ENCODE results near the gene PSORS1C1.
A peak's percentile ranks its signal among the peaks of the same experiment; 100 is the strongest.

PSORS1C1 gene

DNA sequence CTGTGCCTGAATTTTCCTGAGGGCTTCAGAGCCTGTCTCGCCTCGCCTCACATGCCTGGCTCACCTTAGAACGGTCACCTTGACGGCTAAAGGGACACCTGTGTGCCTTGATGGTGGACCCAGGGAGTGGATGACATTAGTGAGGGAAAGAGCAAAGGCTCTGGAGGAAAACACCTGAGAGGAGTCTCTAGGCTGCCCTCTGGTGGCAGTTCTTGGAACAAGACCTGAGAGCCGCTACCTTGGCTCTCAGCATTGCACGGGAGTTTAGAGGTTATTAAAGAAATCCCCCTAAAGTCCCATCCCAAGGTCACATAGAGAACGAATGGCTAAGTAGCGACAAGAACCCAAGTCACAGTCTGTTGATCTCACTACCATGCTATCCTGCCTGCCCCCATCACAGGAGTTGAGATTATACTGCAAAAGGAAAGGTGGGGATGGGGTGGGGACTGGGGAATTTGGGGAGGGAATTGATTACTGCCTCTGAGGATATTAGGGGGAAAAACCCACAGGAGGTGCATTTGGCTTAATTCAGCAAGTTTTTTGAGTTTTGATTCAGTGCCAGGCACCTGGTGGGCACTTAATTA is 13.6 kb downstream of the PSORS1C1 start:
- peak; percentile 52 for DNase-seq

DNA sequence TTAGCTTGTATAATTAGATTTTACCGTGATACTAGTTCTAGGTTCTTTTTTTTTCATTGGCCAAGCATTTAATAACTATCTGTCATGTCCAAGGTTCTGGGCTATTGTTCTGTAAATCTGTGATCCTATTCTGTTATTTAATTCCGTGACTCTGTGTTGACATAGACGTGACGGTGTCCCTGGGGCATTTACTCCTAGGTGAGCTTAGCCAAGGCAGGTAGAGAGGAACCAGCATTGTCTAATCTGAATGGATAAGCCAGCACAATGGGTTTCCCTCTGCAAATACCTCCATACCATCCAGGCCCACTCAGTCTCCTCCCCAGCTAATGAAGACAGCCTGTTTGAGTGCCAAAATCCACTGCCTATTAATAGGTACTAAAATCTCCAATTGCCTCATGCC is 14.5 kb downstream of the PSORS1C1 start:
- DNase-seq = no peak

DNA sequence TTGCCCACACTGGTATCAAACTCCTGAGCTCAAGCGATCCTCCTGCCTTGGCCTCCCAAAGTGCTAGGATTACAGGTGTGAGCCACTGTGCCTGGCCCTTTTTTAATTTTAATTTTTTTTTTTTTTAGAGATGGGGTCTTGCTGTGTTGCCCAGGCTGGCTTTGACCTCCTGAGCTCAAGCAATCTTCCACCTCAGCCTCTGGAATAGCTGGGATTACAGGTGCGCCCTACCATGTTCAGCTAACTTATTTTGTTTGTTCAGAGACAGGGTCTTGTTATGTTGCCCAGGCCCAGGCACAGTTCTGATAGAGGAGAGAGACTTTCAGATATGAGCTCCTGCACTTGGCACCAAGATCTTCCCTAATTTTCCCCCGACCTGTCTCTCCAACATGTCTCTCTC is 16.2 kb downstream of the PSORS1C1 start:
- DNase-seq = no peak

DNA sequence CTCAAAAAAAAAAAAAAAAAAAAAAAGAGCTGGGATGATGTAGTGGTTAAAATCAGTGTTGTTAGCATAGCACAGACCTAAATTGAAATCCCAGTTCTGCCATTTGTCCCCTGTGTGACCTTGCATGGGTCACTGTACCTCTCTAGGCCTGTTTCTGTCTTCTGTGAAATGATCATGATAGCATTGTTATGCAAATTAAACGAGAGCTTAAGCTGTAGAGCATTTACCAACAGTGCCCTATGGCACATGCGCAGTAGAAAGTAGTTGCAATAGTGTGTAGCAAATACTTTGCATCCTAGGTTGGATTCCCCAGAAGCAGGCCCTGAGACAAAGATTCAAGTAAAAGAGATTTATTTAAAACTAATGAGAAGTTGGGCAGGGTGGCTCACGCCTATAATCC is 17.0 kb downstream of the PSORS1C1 start:
- DNase-seq = no peak

DNA sequence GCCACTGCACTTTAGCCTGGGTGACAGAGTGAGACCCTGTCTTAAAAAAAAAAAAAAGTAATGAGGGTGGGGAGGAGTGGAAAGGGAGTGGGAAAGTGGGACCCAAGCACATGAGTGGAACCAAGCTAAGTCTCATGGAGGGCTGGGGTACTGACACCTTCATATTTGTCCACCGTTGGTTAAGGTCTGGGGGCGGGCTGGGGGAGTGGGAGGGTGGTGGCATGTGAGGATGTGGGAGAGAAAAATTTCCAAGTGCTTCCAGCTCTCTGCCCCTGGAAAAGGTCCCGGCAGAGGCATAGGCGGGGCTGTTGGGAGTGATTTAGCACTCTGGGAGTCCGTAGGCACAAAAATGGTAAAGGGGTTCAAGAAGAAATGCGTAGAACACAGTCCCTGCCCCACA is 18.2 kb downstream of the PSORS1C1 start:
- no peak for DNase-seq

DNA sequence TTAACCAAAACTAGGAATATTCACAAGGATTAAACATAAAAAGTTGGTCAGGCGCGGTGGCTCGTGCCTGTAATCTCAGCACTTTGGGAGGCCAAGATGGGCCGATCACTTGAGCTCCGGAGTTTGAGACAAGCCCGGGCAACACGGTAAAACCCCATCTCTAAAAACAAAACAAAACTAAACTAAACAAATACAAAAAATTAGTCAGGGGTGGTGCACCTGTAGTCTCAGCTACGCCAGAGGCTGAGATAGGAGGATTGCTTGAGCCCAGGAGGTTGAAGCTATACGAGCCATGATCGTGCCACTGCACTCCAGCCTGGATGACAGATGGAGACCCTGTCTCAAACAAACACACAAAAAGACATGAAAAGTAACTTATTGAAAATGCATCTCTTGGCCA is 21.1 kb downstream of the PSORS1C1 start:
- DNase-seq = no peak

DNA sequence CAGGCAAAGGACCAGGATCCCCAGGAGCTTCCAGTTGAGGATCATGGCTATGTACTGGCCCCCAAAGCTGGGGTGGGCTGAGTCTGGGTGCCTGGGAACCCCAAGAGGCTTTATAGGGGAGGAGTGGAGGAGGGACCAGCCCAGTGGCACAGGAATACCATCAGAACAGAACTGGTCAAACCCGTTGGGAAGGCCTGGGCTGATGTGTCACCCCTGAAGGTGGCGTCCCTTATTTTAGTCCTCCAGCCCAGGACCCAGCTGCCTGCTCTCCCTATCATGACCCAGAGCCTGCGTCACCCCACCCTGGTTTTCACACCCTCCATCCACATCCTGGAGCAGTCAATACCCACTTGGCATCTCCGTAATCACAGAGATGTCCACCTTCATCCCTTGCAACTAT is 24.4 kb downstream of the PSORS1C1 start, which contains the start of gene PSORS1C2:
Gene PSORS1C2, minus strand, starts transcription at position 85 of the 400 bp plus-strand sequence. Its CDS starts 40 bp downstream, at position 45.
- no peak for DNase-seq

DNA sequence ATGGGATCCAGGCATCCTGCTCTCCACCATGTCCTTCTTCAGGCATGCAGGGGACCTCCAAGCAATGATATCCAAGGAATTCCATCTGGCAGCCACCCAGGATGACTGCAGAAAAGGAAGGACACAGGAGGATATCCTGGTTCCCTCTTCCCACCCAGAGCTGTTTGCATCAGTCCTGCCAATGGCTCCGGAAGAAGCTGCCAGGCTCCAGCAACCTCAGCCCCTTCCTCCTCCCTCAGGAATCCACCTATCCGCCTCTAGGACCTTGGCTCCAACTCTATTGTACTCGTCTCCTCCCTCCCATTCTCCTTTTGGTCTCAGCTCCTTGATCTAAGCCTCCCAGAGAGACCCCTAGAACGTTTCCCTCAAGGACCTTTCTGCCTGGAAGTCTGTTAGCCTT is 25.0 kb downstream of the PSORS1C1 start:
- peak; percentile 62 for DNase-seq

DNA sequence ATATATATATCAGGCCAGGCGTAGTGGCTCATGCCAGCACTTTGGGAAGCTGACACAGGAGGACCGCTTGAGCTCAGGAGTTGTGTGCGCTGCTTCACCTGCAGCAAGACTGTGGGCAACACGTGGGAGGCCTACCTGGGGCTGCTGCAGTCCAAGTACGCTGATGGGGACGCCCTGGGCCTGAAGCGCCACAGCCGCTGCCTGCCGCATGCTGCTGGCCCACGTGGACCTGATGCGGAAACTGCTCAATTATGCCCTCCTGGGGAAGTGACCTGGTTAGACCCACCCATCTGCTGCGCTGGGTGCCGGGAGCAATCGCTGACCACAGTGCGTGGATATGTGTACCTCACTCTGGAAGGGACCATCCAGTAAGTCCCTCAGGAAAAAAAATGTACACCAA is 26.0 kb downstream of the PSORS1C1 start:
- no peak for DNase-seq

DNA sequence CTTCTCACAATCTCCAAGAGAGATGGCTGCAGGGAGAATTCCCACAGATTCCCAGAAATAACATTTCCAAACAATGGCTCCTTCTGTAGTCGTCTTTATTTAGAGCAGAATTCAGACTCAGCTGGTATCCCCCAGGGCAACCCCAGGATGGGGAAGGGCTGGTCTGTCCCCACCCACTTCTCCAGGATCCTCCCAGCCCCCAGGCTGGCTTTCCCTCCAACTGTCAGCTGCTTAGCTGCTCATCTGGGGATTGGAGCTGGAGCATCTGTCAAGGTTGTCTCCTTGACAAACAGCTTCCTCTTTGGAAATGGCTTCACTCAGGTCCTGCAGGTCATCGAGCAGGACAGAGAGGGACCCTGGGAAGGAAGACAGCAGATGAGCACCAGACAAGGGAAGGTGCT is 27.8 kb downstream of the PSORS1C1 start:
- DNase-seq = no peak

DNA sequence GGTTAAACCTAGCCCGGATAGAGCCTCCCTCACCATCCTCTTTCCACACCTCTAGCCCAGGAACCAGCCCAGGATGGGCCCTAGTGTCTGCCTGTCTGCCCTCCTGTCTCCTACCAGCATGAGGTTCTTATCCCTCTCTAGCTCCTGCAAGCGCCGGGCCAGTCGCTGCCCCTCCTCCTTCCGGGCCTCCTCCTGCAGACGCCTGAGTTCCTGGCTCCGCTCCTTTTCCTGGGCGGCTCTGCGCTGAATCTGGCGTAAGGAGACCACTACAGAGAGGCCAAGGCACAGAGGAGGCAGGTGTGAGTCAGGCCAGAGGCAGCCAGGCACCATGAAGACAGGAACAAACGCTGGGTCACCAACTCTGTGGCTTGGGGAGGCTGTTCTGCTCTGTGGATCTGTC is 28.5 kb downstream of the PSORS1C1 start:
- DNase-seq = peak; percentile 71

DNA sequence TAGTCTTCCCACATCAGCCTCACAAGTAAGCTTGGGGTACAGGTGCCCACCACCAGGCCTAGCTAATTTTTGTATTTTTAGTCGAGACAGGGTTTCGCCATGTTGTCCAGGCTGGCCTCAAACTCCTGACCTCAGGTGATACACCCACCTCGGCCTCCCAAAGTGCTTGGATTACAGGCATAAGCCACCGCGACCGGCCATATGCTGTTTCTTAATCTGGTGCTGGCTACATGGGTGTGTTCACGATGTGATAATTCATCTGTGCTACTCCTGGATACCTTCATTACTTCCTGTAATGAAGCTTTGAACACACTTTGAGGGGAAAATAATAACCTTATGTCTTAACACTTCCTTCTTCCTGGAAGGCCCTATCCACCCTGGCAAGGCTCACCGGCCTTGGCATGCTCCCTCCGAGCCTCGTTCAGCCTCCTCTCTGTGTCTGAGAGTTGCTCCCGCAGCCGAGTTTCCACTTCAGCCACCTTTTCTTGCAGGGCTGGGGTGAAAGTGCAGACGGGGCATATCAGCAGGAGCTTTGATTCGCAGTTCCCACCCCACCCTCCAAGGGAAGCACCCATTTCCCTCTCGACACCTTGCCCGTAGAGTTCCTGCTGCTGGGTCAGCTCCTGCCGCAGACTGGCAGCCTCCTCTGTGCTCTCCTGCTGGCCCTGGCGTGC is 29.8 kb downstream of the PSORS1C1 start:
- DNase-seq = no peak

DNA sequence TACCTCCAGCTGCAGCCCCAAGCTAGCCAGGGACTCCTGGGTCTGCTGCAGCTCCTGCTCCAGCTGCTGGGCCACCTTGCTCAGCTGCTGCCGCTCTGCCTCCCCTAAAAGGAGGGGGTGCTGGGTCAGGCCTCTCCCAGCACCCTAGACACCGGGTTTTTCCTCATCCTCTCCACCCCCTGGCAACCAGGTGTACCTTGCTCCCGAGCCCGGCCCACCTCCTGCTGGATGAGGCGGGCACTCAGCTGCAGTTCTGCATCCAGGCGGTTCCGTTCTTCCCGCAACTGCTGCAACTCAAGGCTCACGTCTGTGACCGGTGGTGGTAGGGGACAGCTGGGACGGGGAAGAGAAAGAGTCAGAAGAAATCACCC is 30.4 kb downstream of the PSORS1C1 start:
- no peak for DNase-seq

DNA sequence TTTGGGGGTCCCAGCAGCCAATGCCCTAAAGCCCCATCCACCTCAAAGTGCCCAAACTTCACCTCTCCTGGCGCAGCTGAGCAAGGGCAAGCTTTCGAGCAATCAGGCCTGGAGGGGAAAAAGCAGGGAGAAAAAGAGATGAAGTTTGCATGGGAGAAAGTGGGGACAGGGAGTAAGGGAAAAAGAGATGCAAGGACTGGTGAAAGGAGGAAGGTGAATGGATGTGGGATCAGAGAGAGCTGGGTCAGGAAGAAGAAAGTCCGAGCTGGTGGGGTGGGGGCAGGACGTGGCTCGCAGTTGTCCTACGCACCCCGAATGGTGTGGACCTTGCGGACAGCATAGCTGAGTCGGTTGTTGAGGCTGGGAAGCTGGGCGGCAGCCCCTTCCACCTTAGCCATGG is 30.8 kb downstream of the PSORS1C1 start:
- DNase-seq = no peak

DNA sequence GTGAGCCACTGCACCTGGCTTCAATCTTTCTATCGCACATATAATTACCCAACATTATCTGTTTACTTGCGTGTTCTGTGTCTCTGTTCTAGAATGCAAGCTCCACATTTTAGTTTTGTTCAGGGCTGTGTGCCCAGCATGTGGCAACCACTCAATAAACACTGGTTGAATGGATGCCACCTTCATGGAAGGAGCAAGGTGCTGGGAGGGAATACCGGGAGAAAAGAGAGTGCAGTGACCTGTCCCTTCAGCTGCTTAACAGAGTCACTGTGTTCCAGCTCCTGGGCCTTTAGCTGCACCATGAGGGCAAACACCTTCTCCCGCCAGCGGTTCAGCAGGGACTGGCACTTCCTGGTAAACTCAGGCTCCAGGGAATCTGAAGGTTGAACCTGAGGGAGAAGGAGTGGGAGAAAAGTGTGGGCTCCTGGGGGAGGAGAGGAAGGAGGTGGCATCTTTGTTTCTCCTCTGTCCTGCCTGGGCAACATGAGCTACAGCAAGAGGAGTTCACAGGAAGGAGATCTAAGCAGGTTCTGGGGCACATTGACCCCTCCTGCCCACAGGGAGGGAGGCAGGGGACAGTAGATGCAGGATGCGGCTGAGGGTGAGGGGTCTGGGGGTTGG is 35.3 kb downstream of the PSORS1C1 start:
- DNase-seq = no peak

DNA sequence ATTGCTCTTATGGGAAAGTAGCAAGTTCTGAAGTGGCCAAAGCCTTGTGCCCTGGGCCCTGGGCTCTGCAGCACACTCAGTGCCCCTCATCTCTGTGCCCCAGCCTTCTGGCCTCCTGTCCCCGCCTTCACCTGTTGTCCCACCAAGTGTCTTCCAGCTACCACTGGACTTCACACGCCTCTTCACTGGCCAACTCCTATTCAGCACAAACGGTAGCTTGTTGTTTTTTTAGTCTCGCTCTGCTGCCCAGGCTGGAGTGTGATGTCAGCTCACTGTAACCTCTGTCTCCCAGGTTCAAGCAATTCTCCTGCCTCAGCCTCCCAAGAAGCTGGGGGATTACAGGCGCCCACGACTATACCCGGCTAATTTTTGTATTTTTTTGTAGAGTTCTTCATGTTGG is 38.2 kb downstream of the PSORS1C1 start:
- no peak for DNase-seq

DNA sequence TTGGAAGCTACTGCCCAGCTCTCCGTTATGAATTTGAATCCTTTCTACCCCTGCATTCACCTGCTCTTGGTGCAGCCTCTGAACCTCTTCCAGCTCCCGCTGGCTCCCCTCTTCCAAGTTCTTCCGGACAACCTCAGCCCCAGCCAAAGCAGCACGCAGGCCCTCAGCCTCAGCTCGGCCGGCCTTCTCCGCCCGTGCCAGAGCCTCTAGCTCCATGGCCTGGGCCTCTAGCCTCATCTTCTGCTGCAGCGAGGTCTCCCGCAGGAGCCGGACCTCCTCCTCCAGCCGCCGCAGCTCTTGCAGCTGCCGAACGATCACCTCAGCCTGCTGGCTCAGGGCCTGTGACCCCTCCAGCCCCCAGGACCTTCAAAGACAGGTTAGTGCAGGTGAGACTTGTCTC is 39.8 kb downstream of the PSORS1C1 start:
- DNase-seq = no peak

DNA sequence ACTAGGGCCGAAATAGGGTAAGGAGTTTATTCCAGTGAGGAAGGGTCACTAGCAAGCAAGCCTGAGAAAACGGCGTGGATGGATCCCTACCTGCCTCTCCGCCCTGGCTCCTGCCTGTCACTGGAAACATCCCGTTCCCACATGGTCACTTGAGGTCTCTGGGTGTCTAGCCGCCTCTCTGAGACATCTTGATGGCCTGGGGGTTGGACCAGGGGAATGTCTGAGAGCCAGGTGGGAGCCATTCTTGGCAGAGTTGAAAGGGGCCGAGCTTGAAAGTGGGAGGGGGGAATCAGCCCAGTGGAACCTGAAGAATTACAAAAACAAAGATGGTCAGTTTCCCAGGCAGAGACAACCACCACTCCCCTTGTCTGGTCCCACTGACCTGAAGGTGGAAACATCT is 42.0 kb downstream of the PSORS1C1 start:
- no peak for DNase-seq

DNA sequence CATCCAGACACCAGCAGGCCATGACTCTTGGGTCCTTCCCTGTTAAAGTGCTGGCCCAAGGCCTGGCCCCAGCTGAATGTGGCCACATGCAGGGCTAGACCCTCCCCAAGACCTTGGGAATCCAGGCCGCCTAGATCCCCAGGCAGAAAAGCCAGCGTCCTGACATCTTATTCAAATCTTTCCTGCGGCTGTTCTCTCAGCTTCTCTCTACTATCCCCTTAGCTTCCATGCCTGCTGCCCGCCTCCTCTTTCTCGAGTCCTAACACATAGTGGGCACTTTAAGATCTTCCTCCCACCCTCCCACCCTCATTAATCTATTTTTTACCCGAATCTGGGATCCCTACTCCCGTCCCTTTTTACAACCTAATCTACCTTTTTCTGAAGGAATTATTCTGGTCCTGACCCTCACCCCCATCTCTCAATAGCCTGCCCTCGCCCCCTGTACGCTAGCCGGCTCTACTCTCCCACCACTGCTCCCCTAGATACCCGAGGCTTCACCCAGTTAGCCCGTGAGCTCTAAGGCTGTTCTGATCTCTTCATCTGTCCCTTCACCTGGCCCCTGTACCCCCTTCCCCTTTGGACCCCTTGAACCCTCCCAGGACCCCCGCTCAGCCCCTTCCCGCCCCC is 43.0 kb downstream of the PSORS1C1 start, which contains the start of gene CCHCR1:
Gene CCHCR1, minus strand, starts transcription at position 290 of the 627 bp plus-strand sequence. Its CDS starts 202 bp downstream, at position 88.
- DNase-seq = no peak

DNA sequence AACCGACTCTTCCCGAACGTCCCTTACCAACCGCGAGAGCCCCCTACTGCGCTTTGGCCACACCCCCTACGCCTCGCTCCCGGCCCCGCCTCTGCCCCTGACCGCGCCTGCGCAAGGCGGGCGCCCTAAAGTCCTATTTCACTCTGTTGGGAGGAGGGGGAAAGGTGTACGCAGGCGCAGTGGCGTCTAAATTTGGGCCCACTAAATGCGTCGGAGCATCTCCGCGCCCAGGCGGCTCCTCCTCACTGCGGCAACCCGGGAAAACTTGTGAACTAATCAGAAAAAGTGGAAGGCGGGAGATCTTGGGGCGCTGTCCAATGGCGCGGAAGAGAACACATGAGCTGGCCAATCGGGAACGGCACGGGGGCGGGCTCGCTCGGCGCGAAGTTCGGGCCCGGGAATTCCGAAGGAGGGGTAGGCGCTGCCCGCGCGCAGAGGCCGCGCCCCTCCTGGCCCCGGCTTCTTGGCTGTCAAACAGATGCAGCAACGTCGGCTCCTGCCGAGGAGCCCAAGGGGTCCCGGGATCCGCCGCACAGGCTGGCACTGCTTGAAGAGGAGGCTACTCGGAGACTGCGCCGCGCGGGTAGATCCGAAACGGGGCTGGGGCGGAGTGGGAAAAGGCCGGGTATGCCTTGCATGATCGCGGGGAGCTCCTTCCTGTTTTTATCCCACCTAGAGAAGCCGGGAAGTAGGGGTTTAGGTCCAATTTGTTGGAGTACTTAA is 43.7 kb downstream of the PSORS1C1 start, which contains the start of gene TCF19:
Gene TCF19, plus strand, starts transcription at position 450 of the 723 bp plus-strand sequence. CDS start 881 bp downstream, outside the sequence.
- peak; percentile 97 for DNase-seq

DNA sequence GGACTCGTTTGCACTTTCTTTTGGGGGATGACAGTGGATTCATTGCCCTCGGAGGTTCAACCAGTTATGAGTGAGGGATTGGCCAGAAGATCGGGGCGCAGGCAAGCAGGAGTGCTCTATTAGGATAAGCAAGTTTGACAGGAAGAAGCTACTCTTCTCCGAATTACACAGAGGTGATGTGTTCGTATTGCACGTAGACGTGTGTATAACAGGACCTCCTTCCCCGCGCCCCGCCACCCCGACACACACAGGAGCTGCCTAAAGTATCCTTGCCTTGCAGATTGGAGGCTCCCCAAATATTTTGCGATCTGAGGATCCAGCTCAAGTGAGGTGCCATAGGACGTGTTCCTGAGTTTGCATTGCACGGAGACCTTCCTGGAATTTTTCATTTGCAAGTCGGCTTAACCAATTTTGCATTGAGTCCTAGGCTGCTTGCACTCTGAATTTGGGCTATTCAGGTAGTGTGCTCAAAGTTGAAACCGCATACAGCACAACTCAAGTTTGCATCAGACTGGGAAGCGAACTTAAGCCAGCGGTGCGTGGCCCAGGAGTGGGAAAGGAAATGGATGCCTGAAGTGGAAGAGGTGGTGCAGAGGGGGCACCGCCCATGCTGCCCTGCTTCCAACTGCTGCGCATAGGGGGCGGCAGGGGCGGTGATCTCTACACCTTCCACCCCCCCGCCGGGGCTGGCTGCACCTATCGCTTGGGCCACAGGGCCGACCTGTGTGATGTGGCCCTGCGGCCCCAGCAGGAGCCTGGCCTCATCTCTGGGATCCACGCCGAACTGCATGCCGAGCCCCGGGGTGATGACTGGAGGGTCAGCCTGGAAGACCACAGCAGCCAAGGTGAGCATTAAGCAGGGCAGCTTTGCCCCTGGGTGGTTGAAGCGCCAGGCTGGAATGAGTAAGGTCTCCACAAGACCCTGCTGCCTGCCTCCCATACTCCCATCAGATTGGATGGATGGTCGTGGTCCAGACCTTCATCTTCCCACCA is 44.6 kb downstream of the PSORS1C1 start:
- peak; percentile 65 for DNase-seq

Data from 8988T (cell line).